HG02759 (cell line): ENCODE measurements around the gene SARDH.

Experiments used
- ATAC-seq: cut with Tn5 transposase; IDR thresholded peaks from one replicate; pipeline ENCODE4 v1.9.1; 2021; ENCODE audit warnings: mild to moderate bottlenecking, moderate library complexity; ENCODE audit not compliant: unreplicated experiment

Gene SARDH

DNA sequence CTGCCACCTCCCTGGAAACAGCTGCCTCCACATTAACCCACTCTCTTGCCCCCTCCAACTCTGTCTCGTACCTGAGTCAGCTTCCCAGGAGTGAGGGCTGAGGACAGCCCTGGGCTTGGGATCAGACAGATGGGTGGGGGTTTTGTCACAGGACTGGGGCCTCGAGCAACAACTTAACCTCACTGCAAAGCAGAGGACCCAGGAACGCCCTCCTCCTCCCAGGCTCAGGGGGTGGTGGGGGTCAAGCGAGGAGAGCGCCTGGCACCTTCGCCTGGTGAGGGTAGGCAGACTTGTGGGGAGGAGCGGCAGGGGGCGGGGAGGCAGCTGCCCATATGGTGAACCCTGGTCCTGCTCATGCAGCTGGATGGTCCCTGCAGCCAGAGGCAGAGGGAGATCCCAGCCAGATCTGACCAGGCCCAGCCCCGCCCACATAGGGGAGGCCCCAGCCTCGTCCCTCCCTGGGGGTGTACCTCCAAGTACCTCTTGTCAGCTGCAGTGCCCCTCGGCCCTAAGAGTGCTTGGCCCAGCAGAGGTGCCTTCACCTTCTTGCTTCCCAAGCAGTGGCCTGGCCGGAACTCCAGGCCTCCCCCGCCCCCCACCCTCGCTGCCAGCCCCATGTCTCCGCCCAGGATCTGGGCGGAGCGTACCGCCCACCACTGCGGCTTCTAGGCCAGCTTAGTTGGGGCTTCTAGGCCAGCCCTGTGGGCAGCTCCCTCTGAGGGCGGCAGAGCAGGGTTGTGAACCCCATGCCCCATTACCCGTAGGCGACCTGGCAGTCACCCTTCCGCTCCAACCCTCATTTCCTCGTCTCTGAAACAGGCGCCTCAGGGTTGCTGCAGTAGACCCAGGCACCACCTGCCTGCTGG lies at the start of gene SARDH:
Gene SARDH (minus strand): TSS at position 579 of the 866 bp plus-strand sequence. CDS start 4,179 bp downstream, outside the sequence.
- no peak for ATAC-seq

- peak; percentile 65 for ATAC-seq
These were observed 49.5 kb upstream of the SARDH start for GRCh38 chr9:133787754-133788025.

DNA sequence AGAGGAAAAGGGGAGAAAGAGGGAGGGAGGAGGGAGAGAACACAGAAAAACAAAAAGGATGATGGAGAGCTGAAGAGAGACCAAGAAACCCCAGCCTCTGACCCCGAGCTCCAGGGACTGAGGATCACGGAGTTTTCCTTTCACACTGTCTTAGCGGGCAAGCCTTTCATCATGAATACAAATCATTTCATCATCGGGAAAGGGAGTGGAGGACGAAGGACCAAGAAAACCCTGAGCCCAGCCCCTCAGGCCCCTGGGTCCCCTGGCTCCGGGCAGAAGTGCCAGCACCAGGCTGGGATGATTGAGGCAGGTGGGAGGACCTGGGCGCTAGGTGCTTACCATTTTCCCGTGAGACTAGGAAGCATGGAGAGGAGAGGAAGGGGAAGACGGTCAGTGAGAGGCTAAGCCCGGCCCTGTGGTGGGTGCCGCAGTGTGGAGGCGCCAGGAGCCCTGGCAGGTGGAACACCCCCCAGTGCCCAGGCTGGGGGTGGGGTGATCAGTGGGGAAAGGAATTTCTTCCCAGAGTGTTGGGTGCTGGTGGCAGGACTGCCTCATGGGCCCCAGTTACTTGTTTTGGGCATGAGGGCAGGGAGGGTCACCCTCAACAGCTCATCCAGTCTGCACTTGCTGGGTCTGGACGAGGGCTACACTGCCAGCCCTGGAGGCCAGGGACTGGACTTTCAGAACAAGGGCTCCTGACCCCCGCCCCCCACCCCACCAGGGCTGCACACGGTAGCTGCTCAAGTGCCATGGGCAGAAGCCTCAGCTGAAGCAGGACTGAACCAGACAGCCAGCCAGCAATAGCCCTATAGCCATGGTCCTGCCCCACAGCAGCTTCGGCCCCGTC lies 49.0 kb upstream of the SARDH start:
- ATAC-seq, result no peak

DNA sequence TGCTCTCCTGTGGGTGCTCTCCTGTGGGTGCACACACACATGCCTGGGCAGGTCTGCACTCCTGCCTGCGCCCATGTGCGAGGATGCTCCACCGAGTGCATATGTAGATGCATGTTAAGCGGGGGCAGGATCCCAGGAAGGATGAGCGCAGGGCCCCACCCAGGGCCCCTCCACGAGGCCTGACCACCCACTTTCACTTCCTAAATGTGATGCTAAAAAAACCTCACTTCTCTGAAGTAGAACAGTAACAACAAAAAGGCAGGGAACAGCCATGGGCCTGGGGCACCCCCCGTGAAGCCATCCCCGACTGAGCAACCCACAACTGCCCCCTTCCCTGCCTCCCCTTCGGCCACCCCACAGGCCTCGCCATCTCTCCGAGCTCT lies 48.2 kb upstream of the SARDH start:
- ATAC-seq, result no peak

DNA sequence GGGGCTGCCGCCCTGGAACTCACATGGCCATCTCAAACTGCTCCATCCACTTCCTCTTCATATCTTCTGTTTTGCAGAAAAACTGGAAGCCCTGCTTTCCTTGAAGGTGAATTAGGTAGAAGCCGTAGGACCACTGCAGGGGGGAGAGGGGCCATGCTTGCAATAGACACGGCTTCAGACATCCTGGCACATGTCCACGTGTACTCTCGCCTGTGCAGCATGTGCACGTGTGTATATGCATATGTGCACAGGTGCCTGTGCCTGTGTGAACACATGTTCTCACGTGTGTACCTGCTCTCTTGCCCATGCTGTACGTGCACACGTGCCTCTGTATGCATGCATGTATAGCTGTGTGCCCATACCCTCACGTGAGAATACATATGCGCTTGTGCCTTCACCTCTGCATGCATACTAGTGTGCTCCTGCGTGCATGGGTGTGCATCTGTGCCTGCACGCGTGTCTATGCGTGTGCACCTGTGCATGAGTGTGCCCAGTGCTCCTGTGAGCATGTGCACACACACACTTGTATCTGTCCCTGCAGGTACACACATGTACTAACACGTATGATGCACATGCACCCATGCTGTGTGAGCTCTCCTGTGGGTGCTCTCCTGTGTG lies 47.7 kb upstream of the SARDH start:
- ATAC-seq, result no peak

DNA sequence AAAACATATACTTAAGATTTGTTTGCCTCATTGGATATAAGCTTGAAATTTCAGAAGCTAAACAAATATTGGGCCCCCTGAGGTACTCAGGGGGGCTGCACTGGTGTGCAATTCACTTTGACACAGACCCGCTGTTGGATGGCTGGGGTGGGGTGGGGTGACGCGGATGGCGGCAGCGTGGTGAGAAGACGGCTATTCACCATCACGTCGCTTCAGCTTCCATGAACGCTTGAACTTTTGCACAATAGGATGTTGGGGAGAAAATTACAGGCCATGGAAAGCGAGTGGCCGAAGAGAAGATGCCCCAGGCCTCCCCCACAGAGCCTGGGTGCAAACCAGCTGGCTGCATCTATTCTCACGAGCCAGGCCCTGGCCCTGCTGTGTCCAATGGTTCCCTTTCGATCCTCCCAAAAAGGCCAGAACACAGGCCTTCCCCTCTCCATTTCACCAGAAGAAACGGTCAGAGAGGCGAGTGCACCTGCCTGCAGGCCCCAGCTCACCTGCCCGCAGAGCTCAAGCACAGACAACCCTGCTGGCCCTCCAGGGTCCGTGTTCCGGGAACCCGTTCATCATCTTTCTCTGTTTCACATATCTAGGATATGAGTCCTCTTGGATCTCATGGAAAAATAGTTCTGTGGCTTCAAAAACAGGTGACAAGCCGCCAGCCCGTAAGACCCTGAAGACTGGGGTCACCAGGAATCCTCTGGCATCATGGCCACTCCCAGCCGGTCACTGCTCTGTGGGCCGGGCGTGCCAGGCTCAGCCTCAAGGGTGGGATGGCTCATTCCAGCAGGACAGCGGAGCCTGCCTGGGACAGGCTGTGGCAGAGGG lies 46.8 kb upstream of the SARDH start:
- ATAC-seq, result no peak

- no peak for ATAC-seq
These were observed 45.2 kb upstream of the SARDH start for GRCh38 chr9:133783331-133783731.

DNA sequence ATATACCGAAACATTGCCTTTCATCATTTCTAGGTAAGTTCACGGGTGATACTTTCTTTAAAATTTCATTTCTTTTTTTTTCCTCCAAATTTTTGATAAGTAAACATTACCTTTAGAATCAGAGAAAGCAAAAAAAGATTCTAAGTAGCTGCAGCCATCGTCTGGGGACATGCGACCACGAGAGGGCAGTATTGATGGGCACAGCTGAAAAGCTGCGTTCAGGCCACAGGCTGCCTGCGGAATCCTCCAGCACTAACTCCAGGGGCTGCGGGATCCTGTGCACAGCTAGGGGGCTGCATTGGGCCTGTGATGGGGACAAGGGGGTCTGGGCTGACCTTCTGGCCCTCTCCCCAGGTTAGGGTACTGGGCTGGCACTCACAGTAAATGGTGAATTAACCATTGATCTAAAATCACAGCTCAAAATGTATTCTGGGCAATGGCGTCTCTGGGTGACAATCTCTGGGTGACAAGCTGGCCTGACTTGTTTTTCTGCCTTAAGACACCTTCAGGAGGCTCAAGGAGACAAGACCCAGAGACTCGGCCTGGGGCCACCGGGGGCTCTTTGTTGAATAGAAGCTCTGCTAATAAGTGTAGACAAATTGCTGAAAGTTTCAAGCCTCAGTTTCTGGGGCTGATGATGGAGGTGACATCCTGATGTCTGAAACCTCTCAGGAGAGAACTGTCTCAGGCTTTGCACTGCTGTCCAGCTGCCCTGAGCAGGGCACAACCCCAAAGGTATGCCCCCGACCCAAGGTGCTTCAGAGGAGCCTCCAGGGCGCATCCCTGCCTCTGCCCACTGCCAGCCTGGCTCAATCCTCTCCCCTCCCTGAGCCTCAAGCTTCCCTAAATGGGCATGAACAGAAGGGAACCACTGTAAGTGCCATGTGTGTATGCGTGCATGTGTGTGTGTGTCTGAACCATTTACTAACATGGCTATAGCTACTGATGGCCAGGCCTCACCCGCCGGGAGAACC lies 44.3 kb upstream of the SARDH start:
- ATAC-seq, result no peak

DNA sequence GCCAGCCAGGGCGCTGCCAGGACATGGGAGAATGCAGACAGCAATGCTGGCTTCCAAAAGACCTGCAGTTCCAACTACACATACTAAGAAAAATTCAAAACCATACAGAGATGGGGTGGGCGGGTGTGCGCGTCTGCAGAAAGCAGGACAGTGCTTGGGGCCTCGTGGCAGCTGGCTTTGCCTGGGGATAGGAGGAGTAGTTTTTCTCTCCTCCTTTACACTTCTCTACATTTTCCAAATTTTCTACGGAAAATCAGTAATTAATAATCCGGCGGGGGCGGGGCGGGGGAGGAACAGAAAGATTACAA lies 43.6 kb upstream of the SARDH start:
- ATAC-seq, result no peak

DNA sequence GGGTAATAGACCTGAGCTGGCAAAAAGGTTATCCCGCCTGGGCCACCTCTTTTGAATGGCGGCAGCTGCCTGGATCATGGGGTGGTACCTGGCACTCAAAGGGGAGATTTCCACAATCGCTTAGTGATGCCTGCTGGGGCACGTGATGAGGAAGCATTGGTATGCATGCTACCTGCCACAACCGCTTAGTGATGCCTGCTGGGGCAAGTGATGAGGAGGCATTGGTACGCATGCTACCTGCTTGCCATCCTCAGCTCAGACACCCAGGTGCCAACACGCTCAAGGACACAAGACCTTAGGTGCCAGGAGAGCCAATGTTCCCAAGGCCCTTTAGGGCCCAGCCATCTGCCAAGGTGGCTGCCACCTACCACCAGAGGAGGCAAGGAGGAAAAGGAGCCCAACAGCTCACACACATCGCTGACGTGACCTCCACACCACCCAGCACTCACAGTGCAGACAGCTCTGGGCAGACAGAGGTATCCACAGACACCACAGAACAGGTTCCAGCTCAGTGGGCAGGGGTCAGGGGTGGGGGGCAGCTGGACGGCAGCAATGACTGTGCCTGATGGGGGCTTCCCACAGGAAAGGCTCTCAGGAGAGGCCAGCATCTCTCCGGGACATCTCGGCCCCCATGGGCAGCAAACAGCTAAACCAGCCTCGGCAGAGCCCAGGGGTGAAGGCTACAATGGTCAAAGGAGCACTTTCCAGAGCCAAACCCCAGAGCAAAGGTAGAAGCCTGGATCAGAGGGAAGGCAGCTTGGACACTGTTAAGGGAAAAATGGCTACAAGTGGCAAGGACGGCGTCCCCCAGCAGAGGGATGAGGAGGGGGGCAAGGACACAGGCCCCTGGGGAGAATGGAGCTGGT lies 43.0 kb upstream of the SARDH start:
- ATAC-seq, result no peak

GRCh38 chr9:133780404-133780945 lies 42.3 kb upstream of the SARDH start:
- ATAC-seq, result no peak

- no peak for ATAC-seq
These were observed 41.6 kb upstream of the SARDH start for GRCh38 chr9:133779516-133780403.

- no peak for ATAC-seq
These were observed 40.9 kb upstream of the SARDH start for GRCh38 chr9:133779081-133779480.

- ATAC-seq, result no peak
These were observed 40.3 kb upstream of the SARDH start for GRCh38 chr9:133778336-133779013.

GRCh38 chr9:133777871-133778270 lies 39.7 kb upstream of the SARDH start:
- ATAC-seq, result no peak

DNA sequence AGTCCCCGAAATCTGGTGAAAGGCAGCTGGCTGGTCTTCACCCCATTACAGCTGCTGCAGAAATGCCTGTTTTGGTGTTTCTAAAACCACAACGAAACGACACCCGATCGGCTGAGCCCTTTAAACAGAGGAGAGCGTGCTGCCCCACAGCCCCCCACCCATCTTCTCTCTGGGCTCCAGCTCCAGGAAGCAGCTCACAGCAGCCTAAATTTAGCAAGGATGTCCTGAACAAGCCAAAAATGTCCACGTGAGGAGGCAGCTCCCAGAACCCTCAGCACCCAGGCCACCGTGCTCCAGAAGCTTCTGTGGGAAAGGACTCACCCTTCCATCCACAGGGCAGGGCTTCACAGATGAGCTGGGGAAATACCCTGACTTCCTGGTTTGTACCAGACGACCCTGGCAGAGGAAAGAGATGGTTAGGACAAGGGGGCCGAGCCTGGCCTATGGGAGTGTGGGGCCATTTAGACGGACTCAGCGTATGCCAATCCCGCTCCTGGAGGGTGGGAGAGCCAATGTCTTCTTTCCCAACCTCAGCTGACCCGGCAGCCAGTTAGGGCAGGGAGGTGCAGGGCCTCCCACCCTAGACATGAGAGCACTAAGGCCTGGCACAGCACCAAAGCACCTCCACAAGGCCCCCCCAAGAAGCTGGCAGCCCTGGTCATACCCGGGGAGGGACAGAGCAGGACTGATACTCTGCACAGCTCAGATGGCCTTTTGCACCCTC lies 39.1 kb upstream of the SARDH start:
- no peak for ATAC-seq
